Stomach (tissue), 4 donors: Measurements from ENCODE around the gene FSIP1.

Experiments
- CTCF ChIP-seq, 7 experiments: fragments of 450-650 bp in 4 of 7; fragments of 200-600 bp in 3 of 7; sonication (generic) in 3 of 7; IDR thresholded peaks; one replicate each; pipeline ENCODE4 v1.5.1; 2016 to 2019; ENCODE audit warnings: antibody characterized with exemption in 7 of 7, control low read depth in 2 of 7, mild to moderate bottlenecking in 1 of 7
- EP300 ChIP-seq: sonication (generic); formaldehyde crosslinking; IDR thresholded peaks from one replicate; pipeline ENCODE4 v1.6.1; 2017; ENCODE audit warnings: antibody characterized with exemption
- POLR2A ChIP-seq, 4 donors: fragments of 450-650 bp; IDR thresholded peaks; one replicate each; pipeline ENCODE4 v1.6.1; 2016; ENCODE audit warnings: antibody characterized with exemption in 4 of 4, control low read depth in 2 of 4, mild to moderate bottlenecking in 1 of 4, moderate library complexity in 1 of 4

GRCh38 chr15:39717134-39717533 lies 65.5 kb downstream of the FSIP1 start:
- TF ChIP-seq EP300: no peak
- no peak for TF ChIP-seq POLR2A (IDR thresholded peaks at IDR 0.05)
- TF ChIP-seq CTCF (IDR thresholded peaks at IDR 0.05): no peak
